Tibial nerve (tissue), 4 donors: ENCODE data around the gene AVEN. TPM values are rescaled to one million over a fixed set of nuclear protein-coding genes. Genes with fewer than 3 reads are reported as not detected.

Source experiments
- DNase-seq, 2 donors: peaks; one replicate each; pipeline ENCODE4 v3.0.0-alpha.2; 2019; ENCODE audit warnings: low spot score in 2 of 2
- H3K27ac ChIP-seq, 4 donors: fragments of 200-600 bp; sonication (generic) in 3 of 4; one replicate each; pipeline ENCODE4 v1.5.1; 2017 to 2019; ENCODE audit warnings: mild to moderate bottlenecking in 1 of 4
- H3K27me3 ChIP-seq, 2 donors: fragments of 200-600 bp; sonication (generic) in 1 of 2; one replicate each; pipeline versions ENCODE4 v1.5.1 to v1.6.0; 2017 to 2019
- H3K36me3 ChIP-seq, 3 donors: fragments of 200-600 bp; sonication (generic); one replicate each; pipeline ENCODE4 v1.5.1; 2018 to 2019
- H3K4me1 ChIP-seq, 4 donors: fragments of 200-600 bp; sonication (generic) in 3 of 4; one replicate each; pipeline ENCODE4 v1.5.1; 2017 to 2019
- H3K4me3 ChIP-seq, 4 donors: fragments of 200-600 bp; sonication (generic) in 3 of 4; one replicate each; pipeline ENCODE4 v1.5.1; 2017 to 2019; ENCODE audit warnings: mild to moderate bottlenecking in 1 of 4, moderate library complexity in 1 of 4
- H3K9me3 ChIP-seq, 4 donors: fragments of 200-600 bp; sonication (generic) in 3 of 4; one replicate each; pipeline ENCODE4 v1.5.1; 2017 to 2019
- CTCF ChIP-seq, 5 experiments: fragments of 200-600 bp in 3 of 5; fragments of 450-650 bp in 2 of 5; sonication (generic) in 3 of 5; IDR thresholded peaks; one replicate each; pipeline ENCODE4 v1.5.1; 2016 to 2019; ENCODE audit warnings: antibody characterized with exemption in 5 of 5, mild to moderate bottlenecking in 3 of 5, moderate library complexity in 2 of 5
- EP300 ChIP-seq, 2 donors: sonication (generic); formaldehyde crosslinking; IDR thresholded peaks; one replicate each; pipeline ENCODE4 v1.6.1; 2017; ENCODE audit warnings: antibody characterized with exemption in 2 of 2, mild to moderate bottlenecking in 1 of 2
- POLR2A ChIP-seq, 2 donors: fragments of 450-650 bp; IDR thresholded peaks; one replicate each; pipeline ENCODE4 v1.6.1; 2017; ENCODE audit warnings: antibody characterized with exemption in 2 of 2, mild to moderate bottlenecking in 2 of 2, moderate library complexity in 2 of 2
- WGBS, 2 donors: methylation state at CpG; one replicate each; pipeline ENCODE4 v1.1.5; 2018; 5-methylcytosine and 5-hydroxymethylcytosine counted together
- total RNA-seq, 4 donors: library from RNA; depleted of rRNA; stranded (reverse); fragments of >200 nt; gene quantifications; one replicate each; pipeline ENCODE4 v1.1.0, GENCODE V29; 2016

AVEN gene
- total RNA-seq, 4 donors from 2014 or later: 14.9 to 34.8 (median 25.5) TPM

- Histone ChIP-seq H3K9me3 (no peaks in the 10 kb centered on the region), H3K27ac (no peak overlapping the region), H3K36me3 (no peaks in the 10 kb centered on the region), H3K27me3 (no peaks in the 10 kb centered on the region), H3K4me3 (no peak overlapping the region), H3K4me1 (no peaks in the 10 kb centered on the region)
- DNase-seq: no peak
- TF ChIP-seq CTCF (IDR thresholded peaks at IDR 0.05): no peak
- no peak for TF ChIP-seq POLR2A (IDR thresholded peaks at IDR 0.05)
- no peak for TF ChIP-seq EP300 (IDR thresholded peaks at IDR 0.05)
- WGBS, 2 donors: 79 to 84% methylated on average over 3 of the region's 3 CpGs
Observed at GRCh38 chr15:33968821-33969220, 70.2 kb downstream of the AVEN start.

- 58 to 64% methylated on average over 6 of the region's 6 CpGs for WGBS, 2 donors
- Histone ChIP-seq H3K27ac (no peak within 1 kb of the TSS), H3K36me3 (no peaks in the 10 kb centered on the region), H3K4me3 (no peak within 1 kb of the TSS), H3K9me3 (no peaks in the 10 kb centered on the region), H3K4me1 (no peaks in the 10 kb centered on the region), H3K27me3 (no peaks in the 10 kb centered on the region)
- no peak for DNase-seq
- TF ChIP-seq EP300 (IDR thresholded peaks at IDR 0.05) (no peak), POLR2A (IDR thresholded peaks at IDR 0.05) (no peak), CTCF (IDR thresholded peaks at IDR 0.05) (no peak)
Observed at GRCh38 chr15:33968224-33968623, 70.8 kb downstream of the AVEN start, which contains the start of gene CHRM5. CHRM5 (plus strand) TSS chr15:33968497; CDS start chr15:34062718, 94,221 bp downstream.

- no peaks in the 10 kb centered on the region for H3K4me1 ChIP-seq
- no peak for TF ChIP-seq POLR2A (IDR thresholded peaks at IDR 0.05)
- TF ChIP-seq EP300 (IDR thresholded peaks at IDR 0.05): no peak
- TF ChIP-seq CTCF (IDR thresholded peaks at IDR 0.05): no peak
- no peak for DNase-seq
- no peak overlapping the region for H3K4me3 ChIP-seq
- 88 to 95% methylated on average over 2 of the region's 2 CpGs for WGBS, 2 donors
- no peaks in the 10 kb centered on the region for H3K27me3 ChIP-seq
- H3K36me3 ChIP-seq: no peaks in the 10 kb centered on the region
- H3K27ac ChIP-seq: no peak overlapping the region
- H3K9me3 ChIP-seq: no peaks in the 10 kb centered on the region
Observed at GRCh38 chr15:33964665-33965040, 74.4 kb downstream of the AVEN start.

- H3K4me1 ChIP-seq: no peaks in the 10 kb centered on the region
- H3K9me3 ChIP-seq: no peaks in the 10 kb centered on the region
- DNase-seq: no peak
- H3K27ac ChIP-seq: no peak overlapping the region
- WGBS, 2 donors: 53% methylated on average over 8 of the region's 8 CpGs
- no peak overlapping the region for H3K4me3 ChIP-seq
- H3K27me3 ChIP-seq: no peaks in the 10 kb centered on the region
- no peaks in the 10 kb centered on the region for H3K36me3 ChIP-seq
- TF ChIP-seq EP300 (IDR thresholded peaks at IDR 0.05) (no peak), CTCF (IDR thresholded peaks at IDR 0.05) (peak in 3 of 5 experiments; percentile 15 to 49 (median 17))
Observed at GRCh38 chr15:33963831-33964664, 75.0 kb downstream of the AVEN start.

GRCh38 chr15:33960549-33960935 is 78.5 kb downstream of the AVEN start:
- H3K9me3 ChIP-seq: no peaks in the 10 kb centered on the region
- H3K36me3 ChIP-seq: no peaks in the 10 kb centered on the region
- 52 to 60% methylated on average over 3 of the region's 3 CpGs for WGBS, 2 donors
- no peak overlapping the region for H3K4me3 ChIP-seq
- no peak for DNase-seq
- H3K27ac ChIP-seq: no peak overlapping the region
- TF ChIP-seq EP300 (IDR thresholded peaks at IDR 0.05) (no peak), CTCF (IDR thresholded peaks at IDR 0.05) (no peak), POLR2A (IDR thresholded peaks at IDR 0.05) (no peak)
- no peaks in the 10 kb centered on the region for H3K27me3 ChIP-seq
- no peaks in the 10 kb centered on the region for H3K4me1 ChIP-seq
